ENCODE results near the gene WDR64.
"Not testable (repeated sequence)": the region's sequence is repeated elsewhere in the genome, so short reads cannot be mapped to it uniquely, and the experiment has no call there.

WDR64 gene

DNA sequence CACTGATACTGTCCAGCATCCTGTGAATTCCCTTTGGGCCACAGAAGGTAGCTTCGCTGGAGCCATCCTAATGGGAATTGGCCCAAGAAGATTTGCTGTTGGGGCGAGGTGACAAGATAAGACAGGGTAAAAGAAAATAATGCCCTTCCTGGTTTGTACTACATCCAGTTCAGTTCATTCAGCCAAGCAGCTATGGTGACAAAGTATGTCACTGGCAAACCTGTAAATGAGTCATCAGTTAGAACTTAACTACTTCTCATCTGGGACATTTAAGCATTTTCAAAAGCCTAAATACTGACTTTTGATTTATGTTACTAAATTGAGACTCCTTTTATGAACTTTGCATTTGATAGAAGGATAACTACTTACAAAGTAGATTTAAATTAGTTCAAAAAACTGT, 54.2 kb downstream of the WDR64 start:
- no peak for DNase-seq

- no peak for DNase-seq
Observed at GRCh38 chr1:241706967-241707366, 54.9 kb downstream of the WDR64 start.

DNA sequence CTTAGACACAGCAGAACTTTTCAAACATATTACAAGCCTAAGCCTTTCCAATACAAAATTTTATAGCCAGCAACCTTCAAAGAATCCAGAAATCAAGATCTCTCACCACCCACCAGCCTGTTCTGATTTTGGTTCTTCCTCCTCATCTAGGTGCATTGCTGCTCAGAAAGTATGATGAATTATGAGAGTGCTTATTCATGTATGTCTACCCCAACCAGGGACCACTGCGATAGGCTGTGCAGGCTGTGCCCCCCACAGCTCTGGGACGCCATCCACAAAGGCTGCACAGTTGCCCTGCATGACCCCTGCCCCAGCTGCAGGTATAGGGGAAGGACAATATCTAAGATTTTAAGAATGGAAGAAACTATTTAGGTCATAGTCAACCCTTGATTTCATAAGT, 55.4 kb downstream of the WDR64 start:
- DNase-seq = no peak

DNA sequence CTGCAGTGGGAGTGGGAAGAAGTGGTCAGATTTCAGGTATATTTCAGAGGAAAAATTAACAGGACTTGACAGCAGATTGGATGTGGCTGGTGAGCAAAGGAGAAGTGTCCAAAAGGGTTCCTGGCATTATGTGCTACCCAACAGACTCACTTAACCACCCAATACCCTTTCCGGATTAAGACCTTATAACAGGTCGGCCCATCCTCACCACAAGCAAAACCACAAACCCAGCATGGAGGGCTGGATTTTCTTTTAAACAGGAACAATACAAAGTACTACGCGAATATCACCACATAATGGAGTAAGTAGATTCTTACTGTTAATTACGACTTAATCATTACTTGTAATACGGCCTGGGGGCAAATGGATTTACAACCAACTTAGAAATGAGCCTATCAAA, 59.2 kb downstream of the WDR64 start:
- no peak for DNase-seq

GRCh38 chr1:241713316-241713715, 61.2 kb downstream of the WDR64 start:
- DNase-seq = no peak

- no peak for DNase-seq
Observed at GRCh38 chr1:241714321-241715218, 62.5 kb downstream of the WDR64 start.

- no peak for DNase-seq
Observed at GRCh38 chr1:241715435-241715834, 63.4 kb downstream of the WDR64 start.

GRCh38 chr1:241715956-241716355, 63.9 kb downstream of the WDR64 start:
- no peak for DNase-seq

DNA sequence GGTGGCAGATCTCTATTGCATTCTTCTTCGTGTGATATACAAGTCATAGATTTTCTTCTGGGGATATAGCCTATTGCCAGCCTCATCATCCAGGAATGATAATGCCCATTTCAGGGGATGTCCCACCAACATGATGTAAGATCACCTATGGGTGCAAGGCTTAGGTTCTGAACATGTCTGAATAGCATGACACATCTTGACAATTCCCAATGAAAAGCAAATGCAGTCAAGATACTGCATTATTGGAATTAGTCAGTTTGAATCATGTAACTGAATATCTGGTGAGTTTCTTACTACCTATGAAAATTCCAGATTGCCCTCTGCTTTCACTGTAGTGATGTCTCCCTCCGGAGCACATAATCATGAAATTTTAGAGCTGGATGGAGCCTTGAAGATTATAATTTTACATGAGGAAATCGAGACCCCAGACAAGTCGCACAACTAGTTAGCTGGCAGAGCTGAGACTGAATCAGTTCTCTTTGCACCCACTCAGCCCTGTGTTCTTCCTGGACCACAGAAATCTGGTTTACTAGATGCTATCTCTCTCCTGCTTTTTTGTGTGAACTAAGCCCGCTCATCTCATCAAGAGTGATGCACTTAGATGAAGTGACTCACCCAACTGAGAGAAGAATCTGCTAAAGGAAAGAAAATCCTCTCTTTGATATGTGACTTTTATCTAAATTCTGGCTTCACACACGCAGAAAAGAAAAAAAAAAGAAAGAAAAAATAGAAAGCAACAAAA, 65.0 kb downstream of the WDR64 start:
- DNase-seq = no peak

DNA sequence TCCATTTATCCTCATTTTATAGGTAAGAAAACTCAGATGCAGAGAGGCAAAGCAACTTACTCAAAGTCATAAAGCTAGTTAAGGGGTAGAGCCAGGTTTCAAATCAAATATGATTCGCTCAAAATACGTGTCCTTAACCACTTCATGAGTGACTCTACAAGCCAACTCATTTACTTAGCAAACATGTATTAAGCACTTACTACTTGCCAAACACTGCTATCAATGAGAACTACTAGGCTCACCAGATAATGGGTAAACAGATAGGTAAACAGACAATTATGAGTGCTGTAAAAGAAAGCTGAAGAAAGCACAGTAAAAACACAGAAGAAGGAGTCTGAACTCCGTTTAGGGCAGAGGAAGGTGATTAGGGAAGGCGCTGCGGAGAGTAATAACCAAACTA, 65.9 kb downstream of the WDR64 start:
- DNase-seq = no peak

DNA sequence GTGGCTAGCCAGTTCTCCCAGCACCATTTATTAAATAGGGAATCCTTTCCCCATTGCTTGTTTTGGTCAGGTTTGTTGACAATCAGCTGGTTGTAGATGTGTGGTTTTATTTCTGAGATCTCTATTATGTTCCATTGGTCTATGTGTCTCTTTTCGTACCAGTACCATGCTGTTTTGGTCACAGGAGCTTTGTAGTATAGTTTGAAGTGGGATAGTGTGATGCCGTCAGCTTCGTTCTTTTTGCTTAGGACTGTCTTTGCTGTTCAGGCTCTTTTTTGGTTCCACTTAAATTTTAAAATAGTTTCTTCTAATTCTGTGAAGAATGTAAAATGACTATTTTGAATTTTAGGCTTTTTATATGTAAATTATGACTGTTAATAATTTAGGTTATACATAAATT, 68.9 kb downstream of the WDR64 start:
- no peak for DNase-seq

DNA sequence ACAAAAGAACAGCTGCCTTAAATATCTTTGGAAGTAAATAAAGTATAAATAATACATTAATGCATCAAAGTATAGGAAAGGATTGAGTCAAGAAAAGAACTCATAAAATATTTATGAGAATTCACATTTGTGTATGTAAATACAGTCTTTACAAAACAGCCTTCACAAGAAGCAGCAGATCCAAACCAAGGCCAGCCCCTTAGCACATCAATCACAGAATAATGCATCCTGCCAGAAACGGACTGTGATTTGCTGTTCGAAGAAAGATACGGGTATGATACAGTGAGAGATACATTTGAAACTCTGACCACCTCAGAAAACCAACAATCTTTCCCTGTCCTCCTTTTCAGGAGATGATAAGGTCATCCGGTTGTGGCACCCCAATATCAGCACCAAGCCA, 70.9 kb downstream of the WDR64 start:
- no peak for DNase-seq

- no peak for DNase-seq
Observed at GRCh38 chr1:241724741-241725356, 72.8 kb downstream of the WDR64 start.

DNA sequence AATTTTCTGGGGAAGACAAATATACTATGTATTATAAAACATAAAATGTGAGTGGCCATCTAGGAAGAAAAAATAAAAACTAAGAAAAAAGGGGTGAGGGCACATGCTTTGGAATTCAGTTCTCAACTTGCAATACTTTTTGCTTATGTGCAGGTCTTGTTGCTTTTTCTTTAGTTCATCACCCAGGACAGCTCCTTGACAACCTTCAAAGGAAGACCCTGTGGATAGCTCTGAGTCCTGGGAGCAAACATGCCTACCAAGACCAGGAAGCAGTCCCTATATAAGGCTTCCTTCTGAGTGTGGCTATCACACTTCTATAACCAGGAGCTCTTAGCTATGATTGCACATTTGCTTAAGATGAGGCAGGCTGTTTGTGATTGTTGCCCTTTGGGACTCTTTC, 78.0 kb downstream of the WDR64 start:
- DNase-seq = no peak

DNA sequence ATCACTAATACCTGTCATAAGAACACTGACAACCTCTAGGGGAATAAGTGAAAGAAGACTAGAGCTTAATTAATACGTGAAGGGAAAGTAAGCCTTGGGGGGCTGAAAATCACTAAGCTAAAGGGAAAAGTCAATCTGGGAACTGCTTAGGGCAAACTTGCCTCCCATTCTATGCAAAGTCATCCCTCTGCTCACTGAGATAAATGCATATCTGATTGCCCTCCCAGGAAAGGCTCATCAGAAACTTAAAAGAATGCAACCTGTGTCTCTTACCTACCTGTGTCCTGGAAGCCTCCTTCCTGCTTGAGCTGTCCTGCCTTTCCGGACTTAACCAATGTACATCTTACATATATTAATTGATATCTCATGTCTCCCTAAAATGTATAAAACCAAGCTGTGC, 81.8 kb downstream of the WDR64 start:
- no peak for DNase-seq

DNA sequence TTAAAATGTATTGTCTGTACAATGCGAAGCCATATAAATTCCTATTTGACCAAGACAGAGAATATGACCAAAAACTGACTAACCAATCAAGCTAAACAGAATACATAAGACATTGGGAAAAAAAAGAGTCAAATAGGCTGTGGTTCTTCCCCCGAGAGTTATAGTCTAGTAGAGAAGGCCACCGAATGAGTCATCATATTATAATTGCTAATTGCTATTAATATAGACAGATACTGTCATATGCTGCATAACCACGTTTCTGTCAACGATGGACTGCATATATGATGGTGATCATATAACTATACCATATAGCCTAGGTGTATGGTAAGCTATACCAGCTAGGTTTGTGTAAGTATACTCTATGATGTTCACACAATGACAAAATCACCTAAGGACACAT, 82.5 kb downstream of the WDR64 start:
- no peak for DNase-seq

DNA sequence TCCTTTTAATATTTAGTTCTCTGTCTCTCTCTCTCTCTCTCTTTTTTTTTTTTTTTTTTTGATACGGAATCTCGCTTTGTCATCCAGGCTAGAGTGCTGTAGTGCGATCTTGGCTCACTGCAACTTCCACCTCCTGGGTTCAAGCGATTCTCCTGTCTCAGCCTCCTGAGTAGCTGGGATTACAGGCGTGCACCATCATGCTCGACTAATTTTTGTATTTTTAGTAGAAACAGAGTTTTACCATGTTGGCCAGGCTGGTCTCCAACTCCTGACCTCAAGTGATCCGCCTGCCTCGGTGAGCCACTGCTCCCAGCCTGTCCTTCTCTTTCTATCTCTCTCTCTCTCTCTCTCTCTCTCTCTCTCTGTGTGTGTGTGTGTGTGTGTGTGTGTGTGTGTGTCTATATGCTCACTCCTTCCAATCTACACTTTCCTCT, 83.4 kb downstream of the WDR64 start:
- DNase-seq = not testable (repeated sequence)

GRCh38 chr1:241736387-241736786, 84.3 kb downstream of the WDR64 start:
- no peak for DNase-seq

DNA sequence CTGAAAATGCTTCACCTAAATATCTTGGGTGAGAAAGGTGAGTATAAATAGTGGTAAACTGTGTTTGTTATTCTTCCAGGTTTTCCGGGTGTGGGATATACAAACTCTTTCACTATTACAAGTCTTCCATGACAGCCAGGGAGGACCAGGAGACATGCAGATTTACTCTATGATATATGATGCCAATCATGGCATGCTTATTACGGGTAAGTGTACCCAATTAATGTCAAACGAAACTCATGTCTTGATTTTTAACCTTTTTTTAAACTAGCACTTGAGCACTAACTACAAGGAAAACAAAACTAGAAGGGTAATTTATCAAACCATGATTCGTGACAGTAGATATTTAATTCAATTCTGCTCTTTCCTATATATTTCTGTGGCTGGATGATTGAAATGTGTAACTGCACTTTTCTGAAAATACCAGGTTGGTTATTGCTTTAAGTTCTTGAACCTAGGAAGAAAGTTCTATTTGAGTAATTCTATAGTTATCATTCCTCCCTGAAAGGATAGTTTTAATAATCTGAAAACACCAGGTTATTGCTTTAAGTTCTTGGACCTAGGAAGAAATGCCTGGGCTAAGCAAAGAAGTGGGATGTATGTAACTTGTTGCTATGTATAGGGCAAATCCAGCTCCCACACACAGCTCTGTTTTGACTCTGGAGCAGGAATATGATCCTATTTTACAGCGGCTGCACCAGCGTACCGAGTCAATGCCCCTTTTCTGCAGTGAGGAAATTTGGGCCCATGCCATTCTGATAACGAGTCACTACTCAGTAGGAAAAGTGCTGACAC, 86.4 kb downstream of the WDR64 start:
- DNase-seq = no peak

- DNase-seq = no peak
Observed at GRCh38 chr1:241742084-241742483, 90.0 kb downstream of the WDR64 start.

- no peak for DNase-seq
Observed at GRCh38 chr1:241744591-241744990, 92.5 kb downstream of the WDR64 start.

GRCh38 chr1:241747992-241748391, 95.9 kb downstream of the WDR64 start:
- DNase-seq = no peak

Data from activated effector memory CD4-positive, alpha-beta T cell treated with anti-CD3 and anti-CD28 coated beads, Interleukin-2, amount 50 U/mL, for 16 hours (primary cell).